H1 (cell line): ENCODE data around the gene TCL1A. TPM values are rescaled to one million over a fixed set of nuclear protein-coding genes. Genes with fewer than 3 reads are reported as not detected.

Experiments used
- CTCF ChIA-PET: fragments of 300-600 bp; sonication (Branson Sonifier 250); formaldehyde crosslinking; loops from one replicate; lab custom pipeline; 2021; ENCODE audit not compliant: partially characterized antibody; lab: Charles Lee
- POLR2A ChIA-PET: fragments of 300-600 bp; sonication (Branson Sonifier 250); formaldehyde crosslinking; loops from one replicate; lab custom pipeline; 2021; ENCODE audit warnings: inconsistent platforms; ENCODE audit not compliant: partially characterized antibody; lab: Charles Lee
- DNase-seq, 2 experiments: peaks; one replicate each; pipeline versions ENCODE4 v3.0.0 to v3.0.0-alpha.2; 2010 to 2022; ENCODE audit warnings: low spot score in 2 of 2, low read depth in 1 of 2, mixed read lengths in 1 of 2
- FAIRE-seq: peaks from 2 replicates; lab custom pipeline; 2011; peaks lifted over from hg19 to GRCh38; lab: Jason Lieb, UNC
- H2AFZ ChIP-seq: 2 replicates; pipeline ENCODE4 v1.8.1; 2012; ENCODE audit warnings: low read length, inconsistent platforms
- H2AK5ac ChIP-seq: 2 replicates; pipeline ENCODE4 v1.6.1; 2013; ENCODE audit warnings: low read depth, low read length
- H2BK120ac ChIP-seq: replicated peaks from 2 replicates; pipeline ENCODE3; 2013; ENCODE audit warnings: low read depth, low read length, inconsistent platforms
- H2BK12ac ChIP-seq: 2 replicates; pipeline ENCODE4 v1.6.1; 2013; ENCODE audit warnings: low read depth, low read length
- H2BK15ac ChIP-seq: 2 replicates; pipeline ENCODE4 v1.6.1; 2013; ENCODE audit warnings: low read length
- H2BK20ac ChIP-seq: 2 replicates; pipeline ENCODE4 v1.6.1; 2013; ENCODE audit warnings: low read length
- H2BK5ac ChIP-seq: 2 replicates; pipeline ENCODE4 v1.6.1; 2013; ENCODE audit warnings: low read depth, low read length
- H3K14ac ChIP-seq: 2 replicates; pipeline ENCODE4 v1.6.1; 2013; ENCODE audit warnings: inconsistent platforms; ENCODE audit not compliant: insufficient read length
- H3K18ac ChIP-seq: 2 replicates; pipeline ENCODE4 v1.6.1; 2013; ENCODE audit warnings: low read length; ENCODE audit errors: extremely low read depth
- H3K23ac ChIP-seq: 2 replicates; pipeline ENCODE4 v1.6.1; 2013; ENCODE audit warnings: inconsistent platforms; ENCODE audit not compliant: insufficient read length
- H3K23me2 ChIP-seq: 2 replicates; pipeline ENCODE4 v1.6.1; 2013; ENCODE audit warnings: low read depth, low read length
- H3K27ac ChIP-seq: 2 replicates; pipeline ENCODE4 v1.6.1; 2011; ENCODE audit warnings: low read depth, low read length, inconsistent platforms
- H3K27me3 ChIP-seq, 4 experiments: replicated peaks in 1 of 4; 1 replicate in 1 of 4; 2 replicates in 3 of 4; pipeline versions ENCODE4 v1.6.1 to v1.8.1; 2011 to 2013; ENCODE audit warnings: low read length in 3 of 4, mild to moderate bottlenecking in 3 of 4, inconsistent platforms in 2 of 4, mixed read lengths in 2 of 4, moderate library complexity in 1 of 4; ENCODE audit not compliant: control insufficient read depth in 3 of 4, insufficient read depth in 3 of 4; ENCODE audit errors: extremely low read depth in 1 of 4
- H3K36me3 ChIP-seq, 4 experiments: 2 replicates each; pipeline versions ENCODE4 v1.6.1 to v1.8.1; 2011 to 2013; ENCODE audit warnings: mild to moderate bottlenecking in 4 of 4, low read length in 3 of 4, moderate library complexity in 2 of 4, control low read depth in 1 of 4, inconsistent platforms in 1 of 4; ENCODE audit not compliant: insufficient read depth in 4 of 4, control insufficient read depth in 2 of 4
- H3K4ac ChIP-seq: replicated peaks from 2 replicates; pipeline ENCODE3; 2013; ENCODE audit warnings: low read length, low read depth, mixed read lengths, inconsistent platforms; ENCODE audit not compliant: insufficient read length
- H3K4me1 ChIP-seq, 4 experiments: replicated peaks in 1 of 4; 1 replicate in 1 of 4; 2 replicates in 3 of 4; pipeline versions ENCODE4 v1.6.1 to v1.8.1; 2011 to 2013; ENCODE audit warnings: low read length in 3 of 4, inconsistent platforms in 2 of 4, mixed read lengths in 1 of 4; ENCODE audit not compliant: insufficient read depth in 4 of 4, control insufficient read depth in 3 of 4
- H3K4me2 ChIP-seq, 2 experiments: 2 replicates each; pipeline versions ENCODE4 v1.6.1 to v1.8.1; 2011 to 2013; ENCODE audit warnings: low read depth in 2 of 2, low read length in 2 of 2, control low read depth in 1 of 2, inconsistent platforms in 1 of 2, mild to moderate bottlenecking in 1 of 2; ENCODE audit not compliant: insufficient read depth in 1 of 2
- H3K4me3 ChIP-seq, 4 experiments: fragments of 200-600, 300-600 bp in 1 of 4; sonication (generic), shearing (Covaris generic), sonication (Bioruptor Twin) in 1 of 4; 2 replicates each; pipeline versions ENCODE4 v1.5.1 to v1.8.1; 2011 to 2016; ENCODE audit warnings: low read length in 4 of 4, low read depth in 3 of 4, control low read depth in 2 of 4, inconsistent platforms in 2 of 4, mild to moderate bottlenecking in 2 of 4, mixed read lengths in 1 of 4, moderate library complexity in 1 of 4; ENCODE audit not compliant: insufficient read depth in 2 of 4; ENCODE audit errors: extremely low read depth in 1 of 4
- H3K56ac ChIP-seq: replicated peaks from 2 replicates; pipeline ENCODE3; 2013; ENCODE audit warnings: low read depth, mild to moderate bottlenecking, mixed read lengths, low read length, inconsistent platforms; ENCODE audit not compliant: insufficient read length
- H3K79me1 ChIP-seq: 2 replicates; pipeline ENCODE4 v1.6.1; 2013; ENCODE audit warnings: low read depth, low read length, control low read depth
- H3K79me2 ChIP-seq, 2 experiments: 2 replicates each; pipeline versions ENCODE4 v1.6.1 to v1.8.1; 2012 to 2013; ENCODE audit warnings: low read length in 2 of 2, mild to moderate bottlenecking in 2 of 2, inconsistent platforms in 1 of 2; ENCODE audit not compliant: insufficient read depth in 2 of 2, control insufficient read depth in 1 of 2
- H3K9ac ChIP-seq, 4 experiments: replicated peaks in 1 of 4; 1 replicate in 1 of 4; 2 replicates in 3 of 4; pipeline versions ENCODE4 v1.6.1 to v1.8.1; 2011 to 2013; ENCODE audit warnings: low read depth in 3 of 4, low read length in 3 of 4, control low read depth in 2 of 4, mild to moderate bottlenecking in 2 of 4, moderate library complexity in 2 of 4, inconsistent platforms in 1 of 4; ENCODE audit errors: extremely low read depth in 1 of 4
- H3K9me3 ChIP-seq, 2 experiments: 2 replicates each; pipeline versions ENCODE4 v1.6.1 to v1.8.1; 2012 to 2013; ENCODE audit warnings: mild to moderate bottlenecking in 2 of 2, moderate library complexity in 2 of 2, control low read depth in 1 of 2, inconsistent platforms in 1 of 2, low read depth in 1 of 2, low read length in 1 of 2, mixed read lengths in 1 of 2; ENCODE audit not compliant: insufficient read depth in 2 of 2
- H4K20me1 ChIP-seq, 2 experiments: replicated peaks in 1 of 2; 2 replicates each; pipeline versions ENCODE3 to v1.8.1; 2011 to 2013; ENCODE audit warnings: inconsistent platforms in 2 of 2, low read length in 2 of 2, mild to moderate bottlenecking in 1 of 2; ENCODE audit not compliant: insufficient read depth in 2 of 2, control insufficient read depth in 1 of 2
- H4K5ac ChIP-seq: 2 replicates; pipeline ENCODE4 v1.6.1; 2013; ENCODE audit warnings: low read length, low read depth, mixed read lengths, inconsistent platforms; ENCODE audit not compliant: insufficient read length
- H4K8ac ChIP-seq: 2 replicates; pipeline ENCODE4 v1.8.0; 2013; ENCODE audit warnings: mild to moderate bottlenecking, moderate library complexity, low read length, inconsistent platforms; ENCODE audit not compliant: insufficient read depth; ENCODE audit errors: extremely low read depth
- H4K91ac ChIP-seq: replicated peaks from 2 replicates; pipeline ENCODE3; 2013; ENCODE audit warnings: low read length, mixed read lengths, inconsistent platforms; ENCODE audit not compliant: insufficient read length
- MAFK ChIP-seq: IDR thresholded peaks from 2 replicates; pipeline ENCODE4 v1.6.1; 2012; ENCODE audit warnings: low read depth, mild to moderate bottlenecking, improper control_type of control experiment, low read length
- YY1 ChIP-seq: IDR thresholded peaks from 2 replicates; pipeline ENCODE4 v1.6.1; 2011; ENCODE audit warnings: low read depth, mild to moderate bottlenecking, low read length
- polyA plus RNA-seq, 7 experiments: library from polyadenylated mRNA; depleted of rRNA in 3 of 7; stranded (reverse) in 5 of 7; unstranded in 2 of 7; fragments of >200 nt in 5 of 7; fragments of 200-250 nt in 2 of 7; gene quantifications; 1 replicate in 5 of 7; 2 replicates in 1 of 7; 4 replicates in 1 of 7; pipeline versions ENCODE4 v1.2.1 to v1.2.3, GENCODE V29; 2011 to 2013; ENCODE audit warnings: missing spikeins in 2 of 7, mixed read lengths in 2 of 7
- total RNA-seq: library from RNA; stranded (reverse); fragmentation: NEBNext Ultra II Directional; extraction: Animal tissue kit (Norgen Biotek cat#: 25700); gene quantifications from 2 replicates; pipeline ENCODE4 v1.2.1, GENCODE V29; 2021

Gene TCL1A
- total and polyA plus RNA-seq, 2 of the 8 experiments (the other 6 are each of a cell fraction or from before 2014, with no cell fraction given), result 0.35 to 7.6 TPM

GRCh38 chr14:95759941-95760340, 46.0 kb upstream of the TCL1A start:
- TF ChIP-seq YY1 (no peak), MAFK (no peak)
- H3K14ac ChIP-seq, result no peak overlapping the region
- H4K5ac ChIP-seq, result no peak overlapping the region
- no peak overlapping the region for H2BK20ac ChIP-seq
- H3K23me2 ChIP-seq, result peaks cover 2% of the 10 kb centered on the region; the same call in 1 of the 2 replicates
- H3K4ac ChIP-seq, result no peak overlapping the region
- no peaks in the 10 kb centered on the region for H3K36me3 ChIP-seq
- no peak overlapping the region for H3K9ac ChIP-seq
- ChIA-PET POLR2A (no interaction called here), CTCF (interaction anchor here (1.1 to 9.0 kb wide), 2 partner anchors 12 to 234 kb away, joined by 3 to 67 read pairs; no protein-coding TSS in a partner anchor)
- H4K8ac ChIP-seq, result no peak overlapping the region
- H2BK5ac ChIP-seq, result no peak overlapping the region
- 0 out of 2 replicates have a peak, but pooled peaks cover 2% of the 10 kb centered on the region for H3K79me1 ChIP-seq
- H3K4me1 ChIP-seq, result peaks cover 0 to 4% (median 0%) of the 10 kb centered on the region in 4 experiments; a peak in 3 of 7 replicates
- FAIRE-seq (no peak), DNase-seq (no peak)
- no peak overlapping the region for H3K4me2 ChIP-seq
- H2AK5ac ChIP-seq, result no peak overlapping the region
- H3K9me3 ChIP-seq, result no peaks in the 10 kb centered on the region
- no peak overlapping the region for H2BK12ac ChIP-seq
- H4K20me1 ChIP-seq, result no peaks in the 10 kb centered on the region
- H2BK15ac ChIP-seq, result no peak overlapping the region
- no peaks in the 10 kb centered on the region for H3K79me2 ChIP-seq
- no peaks in the 10 kb centered on the region; a peak in 1 of 7 replicates for H3K27me3 ChIP-seq
- H3K23ac ChIP-seq, result no peak overlapping the region
- no peak overlapping the region for H2BK120ac ChIP-seq
- H4K91ac ChIP-seq, result no peak overlapping the region
- H3K27ac ChIP-seq, result no peak overlapping the region
- H2AFZ ChIP-seq, result no peak overlapping the region
- H3K4me3 ChIP-seq, result no peak overlapping the region
- no peak overlapping the region for H3K18ac ChIP-seq
- H3K56ac ChIP-seq, result no peak overlapping the region
